Stimulated activated CD4-positive, alpha-beta T cell treated with anti-CD3 and anti-CD28 coated beads, Interleukin-1b, Interleukin-23, amount 100 ng/mL, for 24 hours (primary cell): ENCODE measurements around the gene FBXO31.
"Not testable (repeated sequence)": the region's sequence is repeated elsewhere in the genome, so short reads cannot be mapped to it uniquely, and the experiment has no call there.

Experiments used
- DNase-seq, 4 experiments: peaks; one replicate each; pipeline ENCODE4 v3.0.0-alpha.2; 2020; ENCODE audit warnings: low read depth in 4 of 4, low spot score in 1 of 4

The FBXO31 gene

GRCh38 chr16:87344931-87345631, 38.5 kb downstream of the FBXO31 start:
- DNase-seq, result peak in 2 of 4 experiments; percentile 15 to 33

DNA sequence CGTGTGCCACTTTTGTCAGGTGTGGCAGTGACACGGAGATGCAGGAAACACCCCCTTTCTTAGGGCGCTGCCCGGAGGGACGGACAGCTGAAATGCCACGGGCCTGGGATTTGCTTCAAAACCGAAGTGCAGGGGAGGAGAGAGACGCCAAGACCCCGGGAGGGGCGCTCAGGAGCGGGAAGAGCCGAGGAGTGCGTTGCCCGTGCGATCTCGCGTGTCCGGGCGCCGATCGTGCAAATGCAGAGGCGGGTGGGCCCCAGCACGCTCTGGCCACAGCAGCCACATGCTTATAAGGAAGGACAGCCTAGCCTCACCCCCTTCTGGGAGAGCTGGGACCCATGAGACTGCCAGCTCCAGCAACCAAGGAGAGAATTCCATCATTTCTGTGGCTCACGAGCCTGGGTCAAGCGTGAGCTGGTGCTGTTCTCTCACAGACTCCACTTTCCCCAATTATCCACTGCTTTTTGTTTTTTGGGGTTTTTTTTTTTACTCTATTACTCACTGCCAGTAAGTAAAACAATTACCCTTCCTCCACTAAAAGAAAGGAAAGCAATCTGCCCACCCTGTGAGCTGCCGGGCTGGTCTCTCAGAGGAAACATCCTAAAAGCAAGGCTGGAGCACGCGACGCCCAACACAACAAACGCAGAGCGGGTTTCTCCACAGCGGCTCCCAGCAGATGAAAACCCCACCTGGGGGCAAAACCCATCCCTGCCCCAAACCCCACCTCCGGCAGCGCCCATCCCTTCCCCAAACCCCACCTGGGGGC, 39.2 kb downstream of the FBXO31 start:
- DNase-seq, result no peak

- DNase-seq, result no peak
Observed at GRCh38 chr16:87343753-87344050, 39.9 kb downstream of the FBXO31 start.

DNA sequence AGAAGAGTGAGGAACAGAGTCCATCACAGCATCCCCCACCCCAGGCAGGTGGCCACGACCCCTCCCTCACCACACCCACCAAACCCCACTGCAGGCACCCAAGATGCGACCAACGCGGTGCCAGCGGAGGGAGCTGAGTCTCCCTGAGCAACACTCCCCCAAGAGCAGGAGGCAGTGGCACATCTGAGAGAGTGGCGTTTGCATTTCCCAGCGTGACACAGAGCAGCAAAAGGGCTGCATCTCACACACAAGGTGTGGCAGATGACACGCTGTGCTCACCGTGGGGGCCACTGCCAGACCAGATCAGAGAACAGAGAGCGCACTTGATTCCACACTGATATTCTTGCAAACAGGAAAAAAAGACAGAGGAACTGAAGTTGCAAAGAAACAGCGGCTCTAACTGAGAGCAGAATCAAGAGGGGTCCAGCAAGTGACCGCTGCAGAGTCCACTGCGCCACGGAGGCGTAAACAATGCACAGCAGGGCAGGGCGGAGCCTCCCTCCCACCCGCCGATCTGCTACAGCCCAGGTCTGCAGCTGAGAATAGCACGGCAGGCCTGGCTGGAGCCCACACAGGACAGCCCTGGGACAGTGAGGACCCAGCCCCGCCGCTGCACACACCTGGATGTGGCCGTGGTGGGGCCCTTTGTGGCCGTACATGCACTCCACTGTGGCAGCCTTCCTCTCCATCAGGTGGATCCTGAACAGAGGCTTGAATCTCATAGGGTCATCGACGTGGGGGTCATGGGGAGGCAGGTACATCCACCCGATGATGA, 40.4 kb downstream of the FBXO31 start:
- no peak for DNase-seq

DNA sequence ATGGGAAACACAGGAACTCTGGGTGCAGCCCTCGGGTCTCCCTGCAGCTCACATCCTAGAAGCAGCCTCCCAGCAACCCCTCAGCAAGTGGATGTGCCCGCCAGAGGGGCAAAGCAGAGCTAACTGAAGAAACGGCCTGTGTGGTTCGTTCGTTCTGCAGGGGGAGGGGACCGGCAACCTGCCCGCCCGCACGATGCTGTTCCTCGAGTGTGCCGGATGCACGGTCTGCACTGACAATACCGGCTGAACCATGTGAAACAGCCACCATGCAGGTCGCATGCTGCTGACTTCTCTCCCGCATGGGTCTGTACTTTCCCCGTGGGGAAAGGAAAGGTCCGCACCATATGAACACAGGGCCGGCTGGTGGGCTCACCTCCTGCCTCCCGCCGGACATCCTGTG, 41.1 kb downstream of the FBXO31 start:
- no peak for DNase-seq

GRCh38 chr16:87340198-87340597, 43.4 kb downstream of the FBXO31 start:
- DNase-seq, result no peak

DNA sequence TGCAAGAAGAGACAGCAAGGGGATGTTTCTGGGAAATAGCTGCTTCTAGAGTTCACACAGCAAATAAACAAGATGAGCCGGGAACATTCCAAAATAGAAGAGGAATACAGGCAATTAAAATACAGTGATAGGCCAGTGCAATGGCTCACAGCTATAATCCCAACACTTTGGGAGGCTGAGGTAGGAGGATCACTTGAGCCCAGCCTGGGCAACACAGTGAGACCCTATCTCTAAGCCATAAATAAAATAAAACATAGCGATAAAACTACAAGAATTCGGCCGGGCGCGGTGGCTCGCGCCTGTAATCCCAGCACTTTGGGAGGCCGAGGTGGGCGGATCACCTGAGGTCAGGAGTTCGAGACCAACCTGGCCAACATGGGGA, 43.9 kb downstream of the FBXO31 start:
- DNase-seq, result not testable (repeated sequence)

- DNase-seq, result no peak
Observed at GRCh38 chr16:87339086-87339723, 44.4 kb downstream of the FBXO31 start.

DNA sequence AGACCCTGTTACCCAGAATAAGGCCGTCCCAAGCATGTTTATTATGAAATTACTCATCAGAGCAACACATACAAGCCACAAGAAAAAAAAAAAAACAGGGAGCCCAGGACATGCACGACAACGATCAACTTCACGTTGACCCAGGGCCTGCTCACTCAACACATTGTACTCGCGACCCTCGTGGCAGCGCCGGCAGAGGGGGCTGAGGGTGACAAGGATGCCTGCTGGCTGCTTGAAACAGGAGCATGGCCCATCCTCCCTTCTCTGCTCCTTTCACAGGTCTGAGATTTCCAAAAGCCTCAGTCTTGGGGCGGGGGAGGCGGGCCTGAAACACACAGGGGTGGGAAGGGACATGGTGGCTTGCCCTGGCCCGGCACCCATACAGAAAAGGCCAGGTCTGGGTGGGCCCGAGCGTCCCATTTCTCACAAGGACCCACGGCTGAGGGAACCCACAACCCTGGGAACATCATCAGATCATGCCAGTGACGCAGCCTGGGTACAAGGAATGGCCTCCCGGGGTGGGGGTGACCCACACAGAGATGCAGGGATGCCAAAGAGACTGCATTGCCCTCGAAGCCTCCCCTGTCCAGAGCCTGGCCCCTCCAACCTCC, 45.3 kb downstream of the FBXO31 start:
- no peak for DNase-seq

DNA sequence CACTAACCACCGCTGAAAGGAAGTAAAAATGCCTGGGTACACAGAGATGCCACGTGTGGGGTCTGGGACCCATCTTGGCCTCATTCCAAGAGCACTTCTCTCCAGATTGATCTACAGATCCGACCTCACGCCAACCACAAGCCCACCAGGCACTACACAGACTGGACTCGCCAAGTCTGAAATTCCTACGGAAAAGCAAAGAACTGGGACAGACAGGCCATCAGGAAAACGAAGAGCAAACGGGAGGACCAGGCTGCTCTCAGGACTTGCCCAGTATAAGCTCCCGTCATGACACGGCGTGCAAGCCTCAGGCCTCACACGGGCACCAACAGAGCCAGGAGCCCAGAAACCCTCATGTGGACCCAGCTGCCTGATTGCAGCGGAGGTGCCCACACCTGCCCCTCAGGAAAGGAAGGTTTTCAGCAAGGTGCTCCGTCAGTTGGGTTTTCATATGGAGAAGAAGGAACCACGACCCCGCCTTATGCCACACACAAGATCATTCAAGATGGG, 46.3 kb downstream of the FBXO31 start:
- DNase-seq, result no peak

GRCh38 chr16:87336434-87337240, 46.9 kb downstream of the FBXO31 start:
- no peak for DNase-seq

- no peak for DNase-seq
Observed at GRCh38 chr16:87335625-87336433, 47.7 kb downstream of the FBXO31 start.

GRCh38 chr16:87334651-87335624, 48.6 kb downstream of the FBXO31 start:
- no peak for DNase-seq

- DNase-seq, result no peak
Observed at GRCh38 chr16:87333581-87334331, 49.8 kb downstream of the FBXO31 start.

DNA sequence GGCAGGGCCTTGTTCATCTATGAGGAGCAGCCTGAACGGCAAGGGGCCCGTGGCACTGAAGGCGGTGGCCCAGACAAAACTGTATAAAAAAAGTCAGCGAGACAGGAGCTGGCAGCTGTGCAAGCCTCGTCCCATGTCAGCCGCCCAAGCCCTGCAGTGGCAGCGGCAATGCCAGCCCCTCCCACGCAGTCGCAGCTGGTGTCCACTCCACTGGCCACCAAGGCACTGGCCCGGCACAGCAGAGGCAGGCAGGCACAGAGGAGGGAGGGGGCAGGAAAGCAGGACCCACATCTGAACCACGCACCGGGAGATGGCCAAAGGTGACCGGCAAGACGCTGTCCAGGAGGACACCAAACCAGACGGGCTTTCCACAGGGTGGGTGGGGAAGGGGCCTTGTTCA, 50.5 kb downstream of the FBXO31 start:
- no peak for DNase-seq

DNA sequence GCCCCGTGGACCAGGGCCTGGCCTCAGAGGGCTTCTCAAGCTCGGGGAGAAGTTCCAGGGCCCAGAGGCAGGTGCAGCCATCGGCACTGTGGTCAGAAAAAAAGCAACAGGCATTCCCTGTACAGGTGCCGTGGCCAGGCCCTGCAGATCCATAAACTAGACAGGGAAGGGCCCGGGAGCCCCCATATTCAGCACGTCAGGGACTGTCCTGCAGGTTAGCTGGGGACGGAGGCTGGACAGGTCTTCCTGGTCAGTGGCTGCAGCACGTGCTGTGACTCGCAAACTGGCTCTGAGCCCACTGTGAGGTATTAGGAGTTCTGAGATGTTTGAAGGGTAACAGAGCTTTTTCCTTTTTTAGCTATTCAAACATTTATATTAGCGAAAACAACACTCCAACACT, 51.4 kb downstream of the FBXO31 start:
- DNase-seq, result no peak

GRCh38 chr16:87331241-87331801, 52.3 kb downstream of the FBXO31 start:
- no peak for DNase-seq
